DMS53 treated with DMSO at 0.1 percent for 48 hours (cell line): Measurements from ENCODE around the gene GMDS.
"Not testable (repeated sequence)": the region's sequence is repeated elsewhere in the genome, so short reads cannot be mapped to it uniquely, and the experiment has no call there.

Experiments
- DNase-seq: peaks from one replicate; lab custom pipeline; 2025; ENCODE audit not compliant: unreplicated experiment; lab: John Stamatoyannopoulos, UW

GMDS gene

GRCh38 chr6:1702580-1703051 lies 542.8 kb downstream of the GMDS start:
- DNase-seq, result no peak

GRCh38 chr6:1701668-1702353 lies 543.6 kb downstream of the GMDS start:
- no peak for DNase-seq

GRCh38 chr6:1700278-1700967 lies 545.0 kb downstream of the GMDS start:
- no peak for DNase-seq

- no peak for DNase-seq
Measured at GRCh38 chr6:1698527-1698926, 546.9 kb downstream of the GMDS start.

- no peak for DNase-seq
Measured at GRCh38 chr6:1697688-1698351, 547.6 kb downstream of the GMDS start.

- no peak for DNase-seq
Measured at GRCh38 chr6:1696463-1696850, 548.9 kb downstream of the GMDS start.

- DNase-seq, result no peak
Measured at GRCh38 chr6:1695546-1696462, 549.6 kb downstream of the GMDS start.

- DNase-seq, result not testable (repeated sequence)
Measured at GRCh38 chr6:1691828-1692227, 553.6 kb downstream of the GMDS start.

- DNase-seq, result not testable (repeated sequence)
Measured at GRCh38 chr6:1690656-1691055, 554.7 kb downstream of the GMDS start.

- no peak for DNase-seq
Measured at GRCh38 chr6:1689141-1689540, 556.3 kb downstream of the GMDS start.

- DNase-seq, result no peak
Measured at GRCh38 chr6:1688396-1688795, 557.0 kb downstream of the GMDS start.

GRCh38 chr6:1687402-1687801 lies 558.0 kb downstream of the GMDS start:
- DNase-seq, result no peak

- DNase-seq, result no peak
Measured at GRCh38 chr6:1686117-1687098, 559.0 kb downstream of the GMDS start.

- no peak for DNase-seq
Measured at GRCh38 chr6:1679688-1680068, 565.7 kb downstream of the GMDS start.

- DNase-seq, result no peak
Measured at GRCh38 chr6:1679031-1679687, 566.2 kb downstream of the GMDS start.

- no peak for DNase-seq
Measured at GRCh38 chr6:1678201-1678600, 567.2 kb downstream of the GMDS start.

GRCh38 chr6:1672379-1672778 lies 573.0 kb downstream of the GMDS start:
- DNase-seq, result no peak

- DNase-seq, result no peak
Measured at GRCh38 chr6:1670711-1671462, 574.5 kb downstream of the GMDS start.

GRCh38 chr6:1669996-1670395 lies 575.4 kb downstream of the GMDS start:
- no peak for DNase-seq
